ENCODE results near the gene TOX3.
A peak's percentile ranks its signal among the peaks of the same experiment; 100 is the strongest.

TOX3 gene

GRCh38 chr16:52439171-52439701 lies 107.7 kb downstream of the TOX3 start:
- peaks cover 5% of the 10 kb centered on the region for H3K27me3 ChIP-seq (replicated peaks; ENCODE audit: control insufficient read depth, insufficient read depth, low read length)
- peaks cover 4% of the 10 kb centered on the region for H3K9me3 ChIP-seq (ENCODE audit: control insufficient read depth, low read length)

GRCh38 chr16:52437277-52437670 lies 109.7 kb downstream of the TOX3 start:
- H3K27me3 ChIP-seq (replicated peaks; ENCODE audit: control insufficient read depth, insufficient read depth, low read length): no peaks in the 10 kb centered on the region
- DNase-seq (ENCODE audit: low read depth): no peak
- H3K4me1 ChIP-seq (ENCODE audit: control insufficient read depth, insufficient read depth, low read length): no peaks in the 10 kb centered on the region
- H3K9me3 ChIP-seq (ENCODE audit: control insufficient read depth, low read length): peaks cover 4% of the 10 kb centered on the region
- H3K36me3 ChIP-seq (ENCODE audit: control insufficient read depth, insufficient read depth, low read length, severe bottlenecking): no peaks in the 10 kb centered on the region
- H3K4me3 ChIP-seq (ENCODE audit: low read length): no peak overlapping the region
- no peak overlapping the region for H3K9ac ChIP-seq (ENCODE audit: low read length)

More at GRCh38 chr16:52439171-52439701, 107.7 kb downstream of the TOX3 start:
- no peaks in the 10 kb centered on the region for H3K4me1 ChIP-seq (ENCODE audit: control insufficient read depth, insufficient read depth, low read length)
- H3K4me3 ChIP-seq (ENCODE audit: low read length): no peak overlapping the region
- DNase-seq (ENCODE audit: low read depth): no peak
- H3K36me3 ChIP-seq (ENCODE audit: control insufficient read depth, insufficient read depth, low read length, severe bottlenecking): no peaks in the 10 kb centered on the region
- H3K9ac ChIP-seq (ENCODE audit: low read length): no peak overlapping the region

GRCh38 chr16:52436339-52437276 lies 110.3 kb downstream of the TOX3 start:
- Histone ChIP-seq H3K9me3 (ENCODE audit: control insufficient read depth, low read length) (peaks cover 4% of the 10 kb centered on the region), H3K4me1 (ENCODE audit: control insufficient read depth, insufficient read depth, low read length) (no peaks in the 10 kb centered on the region), H3K4me3 (ENCODE audit: low read length) (no peak overlapping the region), H3K27me3 (replicated peaks; ENCODE audit: control insufficient read depth, insufficient read depth, low read length) (no peaks in the 10 kb centered on the region), H3K9ac (ENCODE audit: low read length) (no peak overlapping the region), H3K36me3 (ENCODE audit: control insufficient read depth, insufficient read depth, low read length, severe bottlenecking) (no peaks in the 10 kb centered on the region)
- no peak for DNase-seq (ENCODE audit: low read depth)

GRCh38 chr16:52434224-52434623 lies 112.7 kb downstream of the TOX3 start:
- Histone ChIP-seq H3K4me1 (ENCODE audit: control insufficient read depth, insufficient read depth, low read length) (no peaks in the 10 kb centered on the region), H3K36me3 (ENCODE audit: control insufficient read depth, insufficient read depth, low read length, severe bottlenecking) (no peaks in the 10 kb centered on the region), H3K9me3 (ENCODE audit: control insufficient read depth, low read length) (no peaks in the 10 kb centered on the region), H3K4me3 (ENCODE audit: low read length) (no peak overlapping the region), H3K27me3 (replicated peaks; ENCODE audit: control insufficient read depth, insufficient read depth, low read length) (no peaks in the 10 kb centered on the region), H3K9ac (ENCODE audit: low read length) (no peak overlapping the region)
- no peak for DNase-seq (ENCODE audit: low read depth)

- no peak overlapping the region for H3K4me3 ChIP-seq (ENCODE audit: low read length)
- no peaks in the 10 kb centered on the region for H3K36me3 ChIP-seq (ENCODE audit: control insufficient read depth, insufficient read depth, low read length, severe bottlenecking)
- DNase-seq (ENCODE audit: low read depth): no peak
- H3K4me1 ChIP-seq (ENCODE audit: control insufficient read depth, insufficient read depth, low read length): no peaks in the 10 kb centered on the region
- no peak overlapping the region for H3K9ac ChIP-seq (ENCODE audit: low read length)
- no peaks in the 10 kb centered on the region for H3K27me3 ChIP-seq (replicated peaks; ENCODE audit: control insufficient read depth, insufficient read depth, low read length)
- no peaks in the 10 kb centered on the region for H3K9me3 ChIP-seq (ENCODE audit: control insufficient read depth, low read length)
Measured at GRCh38 chr16:52433643-52434042, 113.3 kb downstream of the TOX3 start.

- H3K27me3 ChIP-seq (replicated peaks; ENCODE audit: control insufficient read depth, insufficient read depth, low read length): no peaks in the 10 kb centered on the region
- no peak for DNase-seq (ENCODE audit: low read depth)
- peaks cover 2% of the 10 kb centered on the region for H3K9me3 ChIP-seq (ENCODE audit: control insufficient read depth, low read length)
- no peaks in the 10 kb centered on the region for H3K36me3 ChIP-seq (ENCODE audit: control insufficient read depth, insufficient read depth, low read length, severe bottlenecking)
- H3K9ac ChIP-seq (ENCODE audit: low read length): no peak overlapping the region
- no peak overlapping the region for H3K4me3 ChIP-seq (ENCODE audit: low read length)
- H3K4me1 ChIP-seq (ENCODE audit: control insufficient read depth, insufficient read depth, low read length): no peaks in the 10 kb centered on the region
Measured at GRCh38 chr16:52424591-52424990, 122.4 kb downstream of the TOX3 start.

GRCh38 chr16:52422307-52422706 lies 124.6 kb downstream of the TOX3 start:
- H3K4me1 ChIP-seq (ENCODE audit: control insufficient read depth, insufficient read depth, low read length): no peaks in the 10 kb centered on the region
- H3K36me3 ChIP-seq (ENCODE audit: control insufficient read depth, insufficient read depth, low read length, severe bottlenecking): no peaks in the 10 kb centered on the region
- H3K9ac ChIP-seq (ENCODE audit: low read length): no peak overlapping the region
- no peaks in the 10 kb centered on the region for H3K27me3 ChIP-seq (replicated peaks; ENCODE audit: control insufficient read depth, insufficient read depth, low read length)
- H3K9me3 ChIP-seq (ENCODE audit: control insufficient read depth, low read length): peaks cover 2% of the 10 kb centered on the region
- DNase-seq (ENCODE audit: low read depth): no peak
- H3K4me3 ChIP-seq (ENCODE audit: low read length): no peak overlapping the region

- H3K4me1 ChIP-seq (ENCODE audit: control insufficient read depth, insufficient read depth, low read length): no peaks in the 10 kb centered on the region
- H3K9me3 ChIP-seq (ENCODE audit: control insufficient read depth, low read length): no peaks in the 10 kb centered on the region
- no peak overlapping the region for H3K4me3 ChIP-seq (ENCODE audit: low read length)
- no peak for DNase-seq (ENCODE audit: low read depth)
- H3K9ac ChIP-seq (ENCODE audit: low read length): no peak overlapping the region
- H3K36me3 ChIP-seq (ENCODE audit: control insufficient read depth, insufficient read depth, low read length, severe bottlenecking): no peaks in the 10 kb centered on the region
- no peaks in the 10 kb centered on the region for H3K27me3 ChIP-seq (replicated peaks; ENCODE audit: control insufficient read depth, insufficient read depth, low read length)
Measured at GRCh38 chr16:52418201-52418600, 128.7 kb downstream of the TOX3 start.

- Histone ChIP-seq H3K9ac (ENCODE audit: low read length) (no peak overlapping the region), H3K4me3 (ENCODE audit: low read length) (no peak overlapping the region), H3K9me3 (ENCODE audit: control insufficient read depth, low read length) (no peaks in the 10 kb centered on the region), H3K27me3 (replicated peaks; ENCODE audit: control insufficient read depth, insufficient read depth, low read length) (no peaks in the 10 kb centered on the region), H3K36me3 (ENCODE audit: control insufficient read depth, insufficient read depth, low read length, severe bottlenecking) (no peaks in the 10 kb centered on the region), H3K4me1 (ENCODE audit: control insufficient read depth, insufficient read depth, low read length) (no peaks in the 10 kb centered on the region)
- DNase-seq (ENCODE audit: low read depth): no peak
Measured at GRCh38 chr16:52416888-52417287, 130.1 kb downstream of the TOX3 start.

- Histone ChIP-seq H3K36me3 (ENCODE audit: control insufficient read depth, insufficient read depth, low read length, severe bottlenecking) (no peaks in the 10 kb centered on the region), H3K9ac (ENCODE audit: low read length) (no peak overlapping the region), H3K4me1 (ENCODE audit: control insufficient read depth, insufficient read depth, low read length) (peaks cover 21% of the 10 kb centered on the region), H3K27me3 (replicated peaks; ENCODE audit: control insufficient read depth, insufficient read depth, low read length) (no peaks in the 10 kb centered on the region), H3K4me3 (ENCODE audit: low read length) (no peak overlapping the region), H3K9me3 (ENCODE audit: control insufficient read depth, low read length) (no peaks in the 10 kb centered on the region)
- no peak for DNase-seq (ENCODE audit: low read depth)
Measured at GRCh38 chr16:52411011-52411410, 135.9 kb downstream of the TOX3 start.

GRCh38 chr16:52408191-52408845 lies 138.6 kb downstream of the TOX3 start:
- Histone ChIP-seq H3K36me3 (ENCODE audit: control insufficient read depth, insufficient read depth, low read length, severe bottlenecking) (no peaks in the 10 kb centered on the region), H3K4me3 (ENCODE audit: low read length) (peak overlapping the region; percentile 23), H3K9ac (ENCODE audit: low read length) (peak overlapping the region; percentile 27), H3K4me1 (ENCODE audit: control insufficient read depth, insufficient read depth, low read length) (peaks cover 21% of the 10 kb centered on the region), H3K9me3 (ENCODE audit: control insufficient read depth, low read length) (no peaks in the 10 kb centered on the region), H3K27me3 (replicated peaks; ENCODE audit: control insufficient read depth, insufficient read depth, low read length) (no peaks in the 10 kb centered on the region)
- DNase-seq (ENCODE audit: low read depth): no peak

All from adipocyte (in vitro differentiated cells).